K562 (cell line): ENCODE data around the gene GMPR2. TPM values are rescaled to one million over a fixed set of nuclear protein-coding genes. Genes with fewer than 3 reads are reported as not detected.
A peak's percentile ranks its signal among the peaks of the same experiment; 100 is the strongest.
"Not testable (repeated sequence)": the region's sequence is repeated elsewhere in the genome, so short reads cannot be mapped to it uniquely, and the experiment has no call there.

Experiments
- ATAC-seq: fragments of 200-7000 bp; cut with Tn5 transposase; 3 replicates; pipeline ENCODE4 v1.9.1; 2020; ENCODE audit warnings: moderate library complexity
- BruUV-seq: library from RNA; stranded (reverse); fragments of 400-500 nt; replicated peaks from 2 replicates; lab custom pipeline; 2021; lab: Mats Ljungman, UMichigan
- CTCF ChIA-PET: fragments of 300-600 bp; formaldehyde crosslinking; extraction: SDS; loops from one replicate; lab custom pipeline; 2021; ENCODE audit warnings: low intra/inter-chr PET ratio; lab: Yijun Ruan, JAX
- POLR2A ChIA-PET: fragments of 300-600, 350-650 bp; sonication (Branson Sonifier 250); formaldehyde crosslinking; extraction: SDS; loops from one replicate; lab custom pipeline; 2021; ENCODE audit warnings: antibody characterized with exemption, inconsistent platforms; lab: Yijun Ruan, JAX
- DNase-seq, 4 experiments: peaks; one replicate each; pipeline versions ENCODE4 v3.0.0 to v3.0.0-alpha.2; 2011 to 2018; ENCODE audit warnings: low spot score in 3 of 4, mixed read lengths in 3 of 4; ENCODE audit errors: extremely low read depth in 1 of 4
- FAIRE-seq: peaks from 2 replicates; lab custom pipeline; 2011; peaks lifted over from hg19 to GRCh38; lab: Jason Lieb, UNC
- H2AFZ ChIP-seq: 2 replicates; pipeline ENCODE4 v1.6.0; 2011; ENCODE audit warnings: low read depth, low read length, control low read depth, inconsistent platforms
- H3K27ac ChIP-seq: fragments of 200-600 bp; 3 replicates; pipeline ENCODE4 v1.8.0; 2011; ENCODE audit warnings: low read depth, mild to moderate bottlenecking, control low read depth, inconsistent platforms, low read length, moderate library complexity, mixed read lengths; ENCODE audit errors: extremely low read depth
- H3K27me3 ChIP-seq, 2 experiments: fragments of 300-600 bp in 1 of 2; 2 replicates in 1 of 2; 3 replicates in 1 of 2; pipeline versions ENCODE4 v1.6.0 to v1.8.0; 2011; ENCODE audit warnings: inconsistent platforms in 2 of 2, low read length in 2 of 2, mild to moderate bottlenecking in 1 of 2, mixed read lengths in 1 of 2, moderate library complexity in 1 of 2; ENCODE audit not compliant: control insufficient read depth in 2 of 2, insufficient read depth in 2 of 2
- H3K36me3 ChIP-seq: fragments of 300-600 bp; 3 replicates; pipeline ENCODE4 v1.8.0; 2011; ENCODE audit warnings: mild to moderate bottlenecking, low read length, inconsistent platforms; ENCODE audit not compliant: control insufficient read depth, insufficient read depth
- H3K4me1 ChIP-seq, 2 experiments: fragments of 200-600 bp in 1 of 2; replicated peaks in 1 of 2; 2 replicates in 1 of 2; 3 replicates in 1 of 2; pipeline versions ENCODE4 v1.5.1 to v1.8.0; 2011; ENCODE audit warnings: inconsistent platforms in 2 of 2, low read length in 2 of 2, mild to moderate bottlenecking in 1 of 2, mixed read lengths in 1 of 2, moderate library complexity in 1 of 2; ENCODE audit not compliant: control insufficient read depth in 2 of 2, insufficient read depth in 2 of 2
- H3K4me2 ChIP-seq: 2 replicates; pipeline ENCODE4 v1.6.1; 2011; ENCODE audit warnings: low read length, control low read depth, inconsistent platforms, mixed read lengths; ENCODE audit not compliant: insufficient read depth
- H3K4me3 ChIP-seq: fragments of 200-600 bp; sonication (generic), shearing (Covaris generic); 2 replicates; pipeline ENCODE4 v1.5.1; 2016; ENCODE audit warnings: control low read depth, inconsistent platforms
- H3K79me2 ChIP-seq: fragments of 200-600 bp; 3 replicates; pipeline ENCODE4 v1.8.0; 2011; ENCODE audit warnings: low read length, inconsistent platforms; ENCODE audit not compliant: control insufficient read depth, insufficient read depth
- H3K9ac ChIP-seq, 2 experiments: 2 replicates each; pipeline versions ENCODE4 v1.6.0 to v1.6.1; 2011; ENCODE audit warnings: low read depth in 2 of 2, low read length in 2 of 2, control low read depth in 1 of 2, inconsistent platforms in 1 of 2, mild to moderate bottlenecking in 1 of 2, mixed read lengths in 1 of 2; ENCODE audit not compliant: insufficient read depth in 1 of 2
- H3K9me1 ChIP-seq: one replicate; pipeline ENCODE4 v1.6.0; 2011; ENCODE audit warnings: inconsistent platforms, mild to moderate bottlenecking, low read length, moderate library complexity; ENCODE audit not compliant: control insufficient read depth, insufficient read depth
- H3K9me3 ChIP-seq: replicated peaks from 2 replicates; pipeline ENCODE4 v1.5.1; 2011; ENCODE audit warnings: low read depth, low read length, inconsistent platforms; ENCODE audit not compliant: control insufficient read depth, insufficient read depth
- H4K20me1 ChIP-seq: replicated peaks from 2 replicates; pipeline ENCODE4 v1.6.1; 2011; ENCODE audit warnings: low read length, inconsistent platforms, mixed read lengths; ENCODE audit not compliant: control insufficient read depth, insufficient read depth
- BCOR ChIP-seq: fragments of 450-650 bp; IDR thresholded peaks from 2 replicates; pipeline ENCODE4 v1.6.1; 2016
- C11orf30 ChIP-seq: fragments of 450-650 bp; IDR thresholded peaks from 2 replicates; pipeline ENCODE4 v1.6.1; 2016; ENCODE audit warnings: low read depth, mild to moderate bottlenecking
- HDAC6 ChIP-seq: IDR thresholded peaks from 2 replicates; pipeline ENCODE4 v1.6.1; 2012; ENCODE audit warnings: low read depth, mild to moderate bottlenecking, control low read depth, inconsistent platforms, low read length, moderate library complexity
- ZNF124 ChIP-seq: sonication (generic); formaldehyde crosslinking; IDR thresholded peaks from 2 replicates; pipeline ENCODE4 v1.8.1; 2022; ENCODE audit warnings: missing genetic modification reagents
- ZNF316 ChIP-seq: fragments of 450-650 bp; IDR thresholded peaks from 2 replicates; pipeline ENCODE4 v1.6.1; 2016
- ZNF551 ChIP-seq: fragments of 250-450 bp; sonication (Bioruptor Pico); IDR thresholded peaks from 2 replicates; pipeline ENCODE4 v1.5.0; 2021; ENCODE audit warnings: mild to moderate bottlenecking, moderate library complexity
- ZNF589 ChIP-seq: fragments of 200-800 bp; sonication (Bioruptor generic); IDR thresholded peaks from 2 replicates; pipeline ENCODE4 v1.6.1; 2016; ENCODE audit warnings: low read depth, missing genetic modification characterization, missing compliant biosample characterization
- WGBS: fragments of 100-300 bp; shearing (Covaris generic); methylation state at CpG from one replicate; pipeline ENCODE4 v1.1.6; 2016; ENCODE audit warnings: low coverage, mixed read lengths; ENCODE audit not compliant: insufficient coverage; ENCODE audit errors: missing lambda C conversion rate; 5-methylcytosine and 5-hydroxymethylcytosine counted together
- in situ Hi-C: fragments of 300-500 bp; cut with MboI; formaldehyde crosslinking; loops from 4 replicates; pipeline ENCODE4 v1.15.0; 2018; ENCODE audit warnings: inconsistent platforms, mixed read lengths
- intact Hi-C: fragments of 100-400 bp; cut with micrococcal nuclease; formaldehyde crosslinking; loops from 2 replicates; pipeline ENCODE4 v1.14.2; 2022
- polyA plus RNA-seq, 8 experiments: library from polyadenylated mRNA; depleted of rRNA in 4 of 8; stranded (reverse) in 5 of 8; unstranded in 3 of 8; fragments of >200 nt; fragmentation: Nextera tagmentation in 2 of 8; fragmentation: Illumina TruSeq in 1 of 8; extraction: Ambion mirVana in 2 of 8; extraction: Trizol in 1 of 8; gene quantifications; 2 replicates each; pipeline versions ENCODE4 v1.2.1 to v1.2.3, GENCODE V29; 2011 to 2014; ENCODE audit warnings: inconsistent platforms in 1 of 8, missing spikeins in 1 of 8
- total RNA-seq, 7 experiments: library from RNA; depleted of rRNA in 6 of 7; stranded (reverse); fragments of >200 nt in 6 of 7; fragmentation: Illumina TruSeq in 2 of 7; extraction: Trizol in 2 of 7; gene quantifications; 2 replicates each; pipeline versions ENCODE4 v1.2.1 to v1.2.3, GENCODE V29; 2011 to 2021; ENCODE audit warnings: low replicate concordance in 1 of 7

Gene GMPR2
- total and polyA plus RNA-seq, 9 of the 15 experiments (the other 6 are each of a cell fraction or from before 2014, with no cell fraction given) = 26.4 to 67.4 (median 36.3) TPM

DNA sequence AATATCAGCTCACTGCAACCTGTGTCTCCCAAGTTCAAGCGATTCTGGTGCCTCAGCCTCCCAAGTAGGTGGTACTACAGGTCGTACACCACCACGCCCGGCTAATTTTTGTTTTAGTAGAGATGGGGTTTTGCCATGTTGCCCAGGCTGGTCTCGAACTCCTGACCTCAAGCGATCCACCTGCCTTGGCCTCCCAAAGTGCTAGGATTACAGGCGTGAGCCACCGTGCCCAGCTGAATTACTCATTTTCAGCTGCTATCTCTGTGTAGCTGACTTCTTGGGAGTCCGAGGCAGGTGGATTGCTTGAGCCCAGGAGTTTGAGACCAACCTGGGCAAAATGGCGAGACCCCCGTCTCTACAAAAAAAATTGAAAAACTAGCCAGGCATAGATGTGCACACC, 12.6 kb downstream of the GMPR2 start:
- FAIRE-seq, DNase-seq, H3K27me3 ChIP-seq, H4K20me1 ChIP-seq, H3K4me2 ChIP-seq, intact Hi-C loops, H3K27ac ChIP-seq, H3K36me3 ChIP-seq, CTCF ChIA-PET, BruUV-seq, H2AFZ ChIP-seq, ATAC-seq, H3K9me3 ChIP-seq, H3K4me3 ChIP-seq, H3K9me1 ChIP-seq, H3K9ac ChIP-seq: not testable (repeated sequence)
- H3K79me2 ChIP-seq = peaks cover 10% of the 10 kb centered on the region; the same call in 2 of the 3 replicates
- 70% methylated on average over 9 of the region's 11 CpGs for WGBS
- POLR2A ChIA-PET = interaction anchor here (0.9 kb wide), 1 partner anchor 52 kb away, joined by 3 read pairs; no protein-coding TSS in a partner anchor
- in situ Hi-C loops = loop anchor here (10.0 kb wide), 1 partner anchor 189 kb away; no protein-coding TSS in a partner anchor
- peaks cover 13 to 15% of the 10 kb centered on the region in 2 experiments; a peak in 4 of 5 replicates for H3K4me1 ChIP-seq

DNA sequence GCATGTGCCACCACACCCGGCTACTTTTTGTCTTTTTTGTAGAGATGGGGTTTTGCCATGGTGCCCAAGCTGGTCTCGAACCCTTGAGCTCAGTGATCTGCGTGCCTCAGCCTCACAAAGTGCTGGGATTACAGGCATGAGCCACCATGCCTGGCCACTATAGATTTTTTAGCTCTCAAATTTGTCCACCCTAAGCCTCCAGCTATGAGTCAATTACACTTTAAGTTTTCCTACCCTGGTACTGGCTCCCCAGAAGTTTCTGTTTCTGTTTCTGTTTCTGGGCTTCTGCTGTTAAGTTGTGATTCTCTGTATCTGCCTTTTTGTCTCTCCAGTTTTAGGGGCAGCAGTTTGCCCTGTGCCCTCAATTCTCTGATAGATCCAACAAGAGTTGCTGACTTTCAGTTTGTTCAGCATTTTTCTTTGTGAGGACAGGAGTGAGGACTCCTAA, 14.1 kb downstream of the GMPR2 start:
- Histone ChIP-seq H3K9me3 (no peaks in the 10 kb centered on the region), H3K36me3 (no peaks in the 10 kb centered on the region; the same call in 2 of the 3 replicates), H3K4me3 (no peak overlapping the region), H3K9me1 (no peaks in the 10 kb centered on the region), H2AFZ (no peak overlapping the region), H3K4me2 (no peak overlapping the region), H3K79me2 (peaks cover 3% of the 10 kb centered on the region; the same call in 2 of the 3 replicates), H3K4me1 (peaks cover 9 to 10% of the 10 kb centered on the region in 2 experiments; a peak in 4 of 5 replicates), H3K27ac (no peak overlapping the region), H3K27me3 (no peaks in the 10 kb centered on the region), H4K20me1 (no peaks in the 10 kb centered on the region; the same call in 1 of the 2 replicates), H3K9ac (no peak overlapping the region)
- TF ChIP-seq C11orf30 (0 out of 2 replicates have a peak, but pooled peaks have one; percentile 24), ZNF551 (no peak), ZNF124 (CRISPR knock-in tag) (no peak), ZNF316 (peak; percentile 25; the same call in 1 of the 2 replicates), HDAC6 (no peak), ZNF589 (CRISPR knock-in tag) (no peak), BCOR (no peak)
- intact Hi-C loops = no loop called here
- DNase-seq (no peak), FAIRE-seq (no peak), ATAC-seq (no peak)
- ChIA-PET POLR2A (interaction anchor here (0.9 to 1.1 kb wide), 2 partner anchors 17 to 25 kb away, joined by 3 to 5 read pairs; partner anchors contain the start of gene RABGGTA), CTCF (interaction anchor here (0.6 kb wide), 1 partner anchor 84 kb away, joined by 4 read pairs; no protein-coding TSS in a partner anchor)
- no CpG with 5 or more reads among the region's 3 CpGs for WGBS
- in situ Hi-C loops = loop anchor here (10.0 kb wide), 1 partner anchor 188 kb away; no protein-coding TSS in a partner anchor
- no TSS peak for BruUV-seq
